HCT116 (cell line): Measurements from ENCODE around the gene AMOTL2. TPM values are rescaled to one million over a fixed set of nuclear protein-coding genes. Genes with fewer than 3 reads are reported as not detected.

Experiments used
- ATAC-seq: fragments of 200-7000 bp; cut with Tn5 transposase; 2 replicates; pipeline ENCODE4 v1.9.1; 2020; ENCODE audit warnings: mild to moderate bottlenecking, moderate library complexity
- BruUV-seq: library from RNA; stranded (reverse); fragments of 400-500 nt; replicated peaks from 2 replicates; lab custom pipeline; 2021; lab: Mats Ljungman, UMichigan
- CTCF ChIA-PET: fragments of 300-600 bp; sonication (Branson Sonifier 250); formaldehyde crosslinking; loops from one replicate; lab custom pipeline; 2021; ENCODE audit warnings: antibody characterized with exemption; lab: Charles Lee
- POLR2A ChIA-PET: fragments of 300-600, 350-600 bp; sonication (Branson Sonifier 250); formaldehyde crosslinking; loops from one replicate; lab custom pipeline; 2021; ENCODE audit warnings: antibody characterized with exemption; lab: Charles Lee
- RAD21 ChIA-PET, 2 experiments: fragments of 300-600 bp; sonication (Branson Sonifier 250); formaldehyde crosslinking; loops; one replicate each; lab custom pipeline; 2023; ENCODE audit warnings: low total read pairs in 2 of 2; ENCODE audit not compliant: uncharacterized antibody in 2 of 2, unreplicated experiment in 2 of 2, low non-redundant PET in 1 of 2; lab: Charles Lee
- DNase-seq: peaks from one replicate; pipeline ENCODE4 v3.0.0-alpha.2; 2010; ENCODE audit warnings: low read depth, low spot score
- H2AFZ ChIP-seq: fragments of 200-600 bp; shearing (Covaris generic), sonication (generic); 2 replicates; pipeline ENCODE4 v1.6.1; 2017; ENCODE audit warnings: low read depth, mixed run types, mixed read lengths, antibody characterized with exemption, low read length; ENCODE audit not compliant: poor library complexity, severe bottlenecking
- H3K27ac ChIP-seq: 2 replicates; pipeline ENCODE4 v1.5.1; 2012; ENCODE audit warnings: low read depth, low read length
- H3K27me3 ChIP-seq: fragments of 200-600 bp; sonication (generic); 2 replicates; pipeline ENCODE4 v1.6.1; 2016; ENCODE audit warnings: mixed run types, low read length, mixed read lengths; ENCODE audit not compliant: insufficient read depth
- H3K36me3 ChIP-seq, 2 experiments: fragments of 200-500 bp in 1 of 2; fragments of 200-600 bp in 1 of 2; sonication (Bioruptor generic) in 1 of 2; sonication (generic) in 1 of 2; 2 replicates each; pipeline versions ENCODE4 v1.5.1 to v1.6.1; 2014 to 2016; ENCODE audit warnings: low read length in 2 of 2, inconsistent platforms in 1 of 2, mixed read lengths in 1 of 2, mixed run types in 1 of 2; ENCODE audit not compliant: insufficient read depth in 2 of 2, control insufficient read depth in 1 of 2
- H3K4me1 ChIP-seq, 2 experiments: fragments of 200-600 bp in 1 of 2; sonication (generic) in 1 of 2; 2 replicates each; pipeline versions ENCODE4 v1.5.1 to v1.6.1; 2012 to 2017; ENCODE audit warnings: low read length in 2 of 2, inconsistent platforms in 1 of 2, mild to moderate bottlenecking in 1 of 2, mixed read lengths in 1 of 2, mixed run types in 1 of 2, moderate library complexity in 1 of 2; ENCODE audit not compliant: insufficient read depth in 2 of 2, control insufficient read depth in 1 of 2
- H3K4me2 ChIP-seq: fragments of 200-600 bp; sonication (generic); 2 replicates; pipeline ENCODE4 v1.6.1; 2017; ENCODE audit warnings: mixed run types, low read length, mixed read lengths
- H3K4me3 ChIP-seq, 2 experiments: fragments of 200-600 bp in 1 of 2; sonication (generic) in 1 of 2; replicated peaks in 1 of 2; 2 replicates each; pipeline ENCODE4 v1.5.1; 2011 to 2016; ENCODE audit warnings: low read length in 2 of 2, control low read depth in 1 of 2, low read depth in 1 of 2, mild to moderate bottlenecking in 1 of 2, mixed read lengths in 1 of 2, mixed run types in 1 of 2
- H3K79me2 ChIP-seq: fragments of 200-600 bp; sonication (generic); 2 replicates; pipeline ENCODE4 v1.6.1; 2017; ENCODE audit warnings: mild to moderate bottlenecking, mixed run types, low read length, moderate library complexity, mixed read lengths; ENCODE audit not compliant: insufficient read depth
- H3K9ac ChIP-seq: fragments of 200-600 bp; sonication (generic); 2 replicates; pipeline ENCODE4 v1.6.1; 2016; ENCODE audit warnings: low read length, mixed read lengths
- H3K9me2 ChIP-seq: fragments of 200-600 bp; sonication (generic), shearing (Covaris generic); 2 replicates; pipeline ENCODE4 v1.6.1; 2017; ENCODE audit warnings: mixed run types, mild to moderate bottlenecking, moderate library complexity; ENCODE audit not compliant: insufficient read depth
- H3K9me3 ChIP-seq, 2 experiments: fragments of 200-500 bp in 1 of 2; fragments of 200-600 bp in 1 of 2; sonication (Bioruptor generic) in 1 of 2; sonication (generic) in 1 of 2; 2 replicates each; pipeline ENCODE4 v1.6.1; 2014 to 2017; ENCODE audit warnings: low read length in 2 of 2, mixed read lengths in 2 of 2, inconsistent platforms in 1 of 2, low read depth in 1 of 2, mild to moderate bottlenecking in 1 of 2, mixed run types in 1 of 2, moderate library complexity in 1 of 2; ENCODE audit not compliant: control insufficient read depth in 1 of 2, insufficient read depth in 1 of 2
- H4K20me1 ChIP-seq: fragments of 200-600 bp; sonication (generic), shearing (Covaris generic); 2 replicates; pipeline ENCODE4 v1.6.1; 2017; ENCODE audit warnings: mixed run types, mild to moderate bottlenecking, moderate library complexity; ENCODE audit not compliant: insufficient read depth
- CEBPB ChIP-seq: IDR thresholded peaks from 2 replicates; pipeline ENCODE4 v1.6.1; 2012; ENCODE audit warnings: low read depth
- ELF1 ChIP-seq: IDR thresholded peaks from 2 replicates; pipeline ENCODE4 v1.6.1; 2012; ENCODE audit warnings: low read depth, borderline replicate concordance
- EZH2phosphoT487 ChIP-seq: fragments of 200-600 bp; IDR thresholded peaks from 2 replicates; pipeline ENCODE4 v1.6.1; 2018; ENCODE audit warnings: antibody characterized with exemption, borderline replicate concordance
- FOSL1 ChIP-seq: IDR thresholded peaks from 2 replicates; pipeline ENCODE4 v1.6.1; 2012; ENCODE audit warnings: low read depth
- POLR2A ChIP-seq: IDR thresholded peaks from 2 replicates; pipeline ENCODE4 v1.7.0; 2011; ENCODE audit warnings: borderline replicate concordance; ENCODE audit not compliant: insufficient read depth, insufficient read length; ENCODE audit errors: extremely low read depth
- REST ChIP-seq: IDR thresholded peaks from 2 replicates; pipeline ENCODE4 v1.6.1; 2012; ENCODE audit warnings: low read depth
- SIN3A ChIP-seq: IDR thresholded peaks from 2 replicates; pipeline ENCODE4 v1.6.1; 2012; ENCODE audit warnings: low read depth
- SP1 ChIP-seq: IDR thresholded peaks from 2 replicates; pipeline ENCODE4 v1.6.1; 2012; ENCODE audit warnings: low read depth
- SRF ChIP-seq: IDR thresholded peaks from 2 replicates; pipeline ENCODE4 v1.6.1; 2012; ENCODE audit warnings: low read depth
- TCF7L2 ChIP-seq: IDR thresholded peaks from 2 replicates; pipeline ENCODE4 v1.7.0; 2011; ENCODE audit warnings: borderline replicate concordance, inconsistent platforms; ENCODE audit not compliant: insufficient read depth, insufficient read length; ENCODE audit errors: extremely low read depth
- ZNF274 ChIP-seq: fragments of 200-500 bp; sonication (Bioruptor generic); IDR thresholded peaks from 2 replicates; pipeline ENCODE4 v1.6.1; 2014; ENCODE audit warnings: mild to moderate bottlenecking, low read depth, low read length, inconsistent platforms
- intact Hi-C: fragments of 100-400 bp; cut with micrococcal nuclease; formaldehyde crosslinking; loops from 2 replicates; pipeline ENCODE4 v1.10.0; 2022
- total RNA-seq: library from RNA; stranded (reverse); gene quantifications from one replicate; pipeline ENCODE4 v1.2.1, GENCODE V29; 2021; ENCODE audit not compliant: unreplicated experiment

The AMOTL2 gene
- total RNA-seq, 1 experiment from 2014 or later: 54.0 TPM

GRCh38 chr3:134346744-134347143 lies 27.5 kb downstream of the AMOTL2 start:
- no TSS peak for BruUV-seq
- H3K79me2 ChIP-seq: no peaks in the 10 kb centered on the region
- H3K27me3 ChIP-seq: no peaks in the 10 kb centered on the region
- no peak overlapping the region for H3K4me2 ChIP-seq
- no peak for DNase-seq
- no peak overlapping the region for H2AFZ ChIP-seq
- ATAC-seq: no peak
- H3K9me2 ChIP-seq: no peaks in the 10 kb centered on the region
- no peaks in the 10 kb centered on the region for H3K36me3 ChIP-seq
- intact Hi-C loops: no loop called here
- H3K4me1 ChIP-seq: peaks cover 17 to 43% of the 10 kb centered on the region in 2 experiments
- peaks cover 0 to 10% of the 10 kb centered on the region in 2 experiments; a peak in 1 of 4 replicates for H3K9me3 ChIP-seq
- ChIA-PET CTCF (no interaction called here), POLR2A (no interaction called here), RAD21 (no interaction called here)
- no peak for TF ChIP-seq SRF
- TF ChIP-seq POLR2A: no peak
- no peak for TF ChIP-seq ZNF274
- no peak for TF ChIP-seq ELF1
- no peak for TF ChIP-seq TCF7L2
- no peak for TF ChIP-seq REST
- TF ChIP-seq SIN3A: no peak
- TF ChIP-seq EZH2phosphoT487: no peak
- no peak for TF ChIP-seq SP1
- no peak for TF ChIP-seq FOSL1
- no peak for TF ChIP-seq CEBPB
- no peaks in the 10 kb centered on the region for H4K20me1 ChIP-seq
- H3K27ac ChIP-seq: no peak overlapping the region
- no peak overlapping the region for H3K9ac ChIP-seq
- H3K4me3 ChIP-seq: no peak overlapping the region
